Keratinocyte (primary cell): ENCODE data around the gene PDE1C. TPM values are rescaled to one million over a fixed set of nuclear protein-coding genes. Genes with fewer than 3 reads are reported as not detected.

Source experiments
- DNase-seq: peaks from one replicate; pipeline ENCODE4 v3.0.0-alpha.2; 2011; ENCODE audit warnings: low read depth, missing footprints, low spot score
- FAIRE-seq: peaks from 2 replicates; lab custom pipeline; 2011; peaks lifted over from hg19 to GRCh38; lab: Jason Lieb, UNC
- H2AFZ ChIP-seq: 2 replicates; pipeline ENCODE4 v1.6.0; 2012; ENCODE audit warnings: low read length, control low read depth, inconsistent platforms; ENCODE audit not compliant: control insufficient read depth
- H3K27ac ChIP-seq: 2 replicates; pipeline ENCODE4 v1.5.1; 2011; ENCODE audit warnings: low read length; ENCODE audit not compliant: control insufficient read depth, insufficient read depth
- H3K27me3 ChIP-seq: 3 replicates; pipeline ENCODE4 v1.6.0; 2011; ENCODE audit warnings: low read length; ENCODE audit not compliant: control insufficient read depth, insufficient read depth; ENCODE audit errors: extremely low read depth
- H3K36me3 ChIP-seq, 2 experiments: 2 replicates in 1 of 2; 3 replicates in 1 of 2; pipeline ENCODE4 v1.5.1; 2011; ENCODE audit warnings: low read length in 2 of 2, mild to moderate bottlenecking in 1 of 2; ENCODE audit not compliant: control insufficient read depth in 2 of 2, insufficient read depth in 2 of 2; ENCODE audit errors: extremely low read depth in 1 of 2
- H3K4me1 ChIP-seq: 3 replicates; pipeline ENCODE4 v1.5.1; 2011; ENCODE audit warnings: low read length; ENCODE audit not compliant: control insufficient read depth, insufficient read depth; ENCODE audit errors: extremely low read depth
- H3K4me2 ChIP-seq: 3 replicates; pipeline ENCODE4 v1.6.0; 2011; ENCODE audit warnings: low read depth, low read length; ENCODE audit not compliant: control insufficient read depth, insufficient read depth; ENCODE audit errors: extremely low read depth
- H3K4me3 ChIP-seq, 3 experiments: fragments of 200-600 bp in 1 of 3; sonication (generic) in 1 of 3; 2 replicates in 2 of 3; 3 replicates in 1 of 3; pipeline ENCODE4 v1.5.1; 2011 to 2016; ENCODE audit warnings: low read length in 3 of 3, mild to moderate bottlenecking in 3 of 3, control low read depth in 2 of 3, inconsistent platforms in 1 of 3, low read depth in 1 of 3, mixed read lengths in 1 of 3, mixed run types in 1 of 3, moderate library complexity in 1 of 3; ENCODE audit not compliant: control insufficient read depth in 2 of 3, insufficient read depth in 2 of 3; ENCODE audit errors: extremely low read depth in 1 of 3
- H3K79me2 ChIP-seq: 2 replicates; pipeline ENCODE4 v1.6.0; 2012; ENCODE audit warnings: low read length; ENCODE audit not compliant: control insufficient read depth, insufficient read depth
- H3K9ac ChIP-seq: 3 replicates; pipeline ENCODE4 v1.6.0; 2011; ENCODE audit warnings: low read length; ENCODE audit not compliant: control insufficient read depth, insufficient read depth; ENCODE audit errors: extremely low read depth
- H3K9me1 ChIP-seq: 3 replicates; pipeline ENCODE4 v1.6.0; 2011; ENCODE audit warnings: low read length; ENCODE audit not compliant: control insufficient read depth, insufficient read depth; ENCODE audit errors: extremely low read depth
- H3K9me3 ChIP-seq: 2 replicates; pipeline ENCODE4 v1.5.1; 2012; ENCODE audit warnings: low read depth, low read length; ENCODE audit not compliant: control insufficient read depth
- H4K20me1 ChIP-seq: 3 replicates; pipeline ENCODE4 v1.6.0; 2011; ENCODE audit warnings: low read length; ENCODE audit not compliant: control insufficient read depth, insufficient read depth; ENCODE audit errors: extremely low read depth
- EZH2 ChIP-seq: IDR thresholded peaks from one replicate; pipeline ENCODE4 v1.6.1; 2012; ENCODE audit warnings: inconsistent platforms, mild to moderate bottlenecking, low read length, moderate library complexity
- dilution Hi-C: fragments of 300-500 bp; cut with MboI; formaldehyde crosslinking; loops from one replicate; pipeline ENCODE4 v1.7.0; 2020; ENCODE audit warnings: low sequenced_read_pairs; ENCODE audit not compliant: extremely low pct_ligation_motif_present
- polyA plus RNA-seq, 5 experiments: library from polyadenylated mRNA; depleted of rRNA in 3 of 5; stranded (reverse) in 3 of 5; stranded (forward) in 1 of 5; unstranded in 1 of 5; fragments of >200 nt; gene quantifications; 1 replicate in 1 of 5; 2 replicates in 3 of 5; 3 replicates in 1 of 5; pipeline versions ENCODE4 v1.2.1 to v1.2.3, GENCODE V29; 2011 to 2012; ENCODE audit warnings: missing spikeins in 2 of 5, low read depth in 1 of 5, low replicate concordance in 1 of 5
- TF ChIP-seq, protein P1 (sequence below), 3 experiments: IDR thresholded peaks in 1 of 3; conservative IDR thresholded peaks in 1 of 3; optimal IDR thresholded peaks in 1 of 3; 2 replicates in 2 of 3; 3 replicates in 1 of 3; pipeline versions ENCODE3 to v1.5.1; 2011; ENCODE audit warnings: low read length in 3 of 3, mild to moderate bottlenecking in 3 of 3, moderate library complexity in 2 of 3, control low read depth in 1 of 3, inconsistent platforms in 1 of 3; ENCODE audit not compliant: insufficient read depth in 2 of 3; ENCODE audit errors: extremely low read depth in 1 of 3

The PDE1C gene
- polyA plus RNA-seq, 1 donor (not counting 4 experiments of a cell fraction or from before 2014, with no cell fraction given), result 2.5 TPM

GRCh38 chr7:32104766-32105165 is 34.6 kb upstream of the PDE1C start:
- dilution Hi-C loops, result no loop called here
- Histone ChIP-seq H3K27ac (no peak overlapping the region), H3K27me3 (no peaks in the 10 kb centered on the region), H3K4me3 (no peak overlapping the region), H3K9me3 (peaks cover 2% of the 10 kb centered on the region), H3K4me2 (no peak overlapping the region), H3K79me2 (no peaks in the 10 kb centered on the region), H3K4me1 (peaks cover 5% of the 10 kb centered on the region), H3K9me1 (no peaks in the 10 kb centered on the region), H4K20me1 (no peaks in the 10 kb centered on the region), H2AFZ (no peak overlapping the region), H3K36me3 (no peaks in the 10 kb centered on the region), H3K9ac (no peak overlapping the region)
- DNase-seq (no peak), FAIRE-seq (no peak)
- TF ChIP-seq, protein P1, sequence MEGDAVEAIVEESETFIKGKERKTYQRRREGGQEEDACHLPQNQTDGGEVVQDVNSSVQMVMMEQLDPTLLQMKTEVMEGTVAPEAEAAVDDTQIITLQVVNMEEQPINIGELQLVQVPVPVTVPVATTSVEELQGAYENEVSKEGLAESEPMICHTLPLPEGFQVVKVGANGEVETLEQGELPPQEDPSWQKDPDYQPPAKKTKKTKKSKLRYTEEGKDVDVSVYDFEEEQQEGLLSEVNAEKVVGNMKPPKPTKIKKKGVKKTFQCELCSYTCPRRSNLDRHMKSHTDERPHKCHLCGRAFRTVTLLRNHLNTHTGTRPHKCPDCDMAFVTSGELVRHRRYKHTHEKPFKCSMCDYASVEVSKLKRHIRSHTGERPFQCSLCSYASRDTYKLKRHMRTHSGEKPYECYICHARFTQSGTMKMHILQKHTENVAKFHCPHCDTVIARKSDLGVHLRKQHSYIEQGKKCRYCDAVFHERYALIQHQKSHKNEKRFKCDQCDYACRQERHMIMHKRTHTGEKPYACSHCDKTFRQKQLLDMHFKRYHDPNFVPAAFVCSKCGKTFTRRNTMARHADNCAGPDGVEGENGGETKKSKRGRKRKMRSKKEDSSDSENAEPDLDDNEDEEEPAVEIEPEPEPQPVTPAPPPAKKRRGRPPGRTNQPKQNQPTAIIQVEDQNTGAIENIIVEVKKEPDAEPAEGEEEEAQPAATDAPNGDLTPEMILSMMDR (optimal IDR thresholded peaks at IDR 0.05 in 1 of 3, IDR thresholded peaks at IDR 0.05 in 1 of 3, conservative IDR thresholded peaks at IDR 0.05 in 1 of 3; ENCODE audit: extremely low read depth in 1 of 3, insufficient read depth in 2 of 3, low read length in 3 of 3), result no peak
- TF ChIP-seq EZH2, result no peak

DNA sequence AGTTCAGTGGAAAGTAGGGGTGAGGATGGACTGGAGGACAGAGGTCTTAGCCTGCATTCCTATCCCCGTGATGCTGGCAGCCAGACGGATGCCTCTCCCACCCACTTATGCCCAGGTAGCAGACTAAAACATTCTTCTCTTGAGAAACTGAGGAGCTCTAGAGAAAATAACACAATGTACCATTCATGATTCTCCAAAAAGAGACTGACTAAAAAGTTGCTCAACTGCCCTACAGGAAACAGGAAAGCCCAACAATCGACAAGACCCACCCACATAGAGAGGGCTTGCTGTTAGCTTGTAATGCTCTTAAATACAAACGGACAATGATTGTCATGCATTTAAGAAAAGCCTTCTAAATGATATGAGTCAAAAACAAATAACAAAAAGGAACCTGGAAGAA is 33.2 kb upstream of the PDE1C start:
- FAIRE-seq (peak; percentile 5), DNase-seq (no peak)
- no peaks in the 10 kb centered on the region for H3K79me2 ChIP-seq
- dilution Hi-C loops, result no loop called here
- H3K36me3 ChIP-seq, result no peaks in the 10 kb centered on the region
- H2AFZ ChIP-seq, result no peak overlapping the region
- no peak overlapping the region for H3K4me2 ChIP-seq
- no peaks in the 10 kb centered on the region for H3K4me1 ChIP-seq
- TF ChIP-seq, protein P1 (optimal IDR thresholded peaks at IDR 0.05 in 1 of 3, IDR thresholded peaks at IDR 0.05 in 1 of 3, conservative IDR thresholded peaks at IDR 0.05 in 1 of 3; ENCODE audit: extremely low read depth in 1 of 3, insufficient read depth in 2 of 3, low read length in 3 of 3), result no peak
- TF ChIP-seq EZH2, result no peak
- no peaks in the 10 kb centered on the region for H3K27me3 ChIP-seq
- H3K27ac ChIP-seq, result no peak overlapping the region
- no peak overlapping the region for H3K9ac ChIP-seq
- no peaks in the 10 kb centered on the region for H4K20me1 ChIP-seq
- no peak overlapping the region for H3K4me3 ChIP-seq
- H3K9me3 ChIP-seq, result peaks cover 2% of the 10 kb centered on the region
- no peaks in the 10 kb centered on the region for H3K9me1 ChIP-seq
